C4-2B (cell line): ENCODE data around the gene PKD1L1.

ENCODE experiments used
- H3K27ac ChIP-seq: fragments of 450-650 bp; 2 replicates; pipeline ENCODE4 v1.5.1; 2017
- CTCF ChIP-seq: fragments of 450-650 bp; conservative IDR thresholded peaks from 2 replicates; pipeline ENCODE4 v1.5.1; 2017; ENCODE audit warnings: mild to moderate bottlenecking
- ZFX ChIP-seq: fragments of 450-650 bp; IDR thresholded peaks from 2 replicates; pipeline ENCODE4 v1.6.1; 2017

PKD1L1 gene

GRCh38 chr7:47735431-47736345 is 212.6 kb downstream of the PKD1L1 start:
- H3K27ac ChIP-seq, result no peak overlapping the region
- TF ChIP-seq CTCF (no peak), ZFX (no peak)

GRCh38 chr7:47734949-47735291 is 213.3 kb downstream of the PKD1L1 start:
- H3K27ac ChIP-seq, result no peak overlapping the region
- TF ChIP-seq CTCF (no peak), ZFX (no peak)

GRCh38 chr7:47734287-47734948 is 213.8 kb downstream of the PKD1L1 start:
- H3K27ac ChIP-seq, result no peak overlapping the region
- TF ChIP-seq ZFX, result no peak
- no peak for TF ChIP-seq CTCF

GRCh38 chr7:47730142-47730541 is 218.1 kb downstream of the PKD1L1 start:
- TF ChIP-seq CTCF (no peak), ZFX (no peak)
- H3K27ac ChIP-seq, result no peak overlapping the region

- TF ChIP-seq ZFX, result no peak
- no peak for TF ChIP-seq CTCF
- H3K27ac ChIP-seq, result no peak overlapping the region
Measured at GRCh38 chr7:47726047-47726726, 222.1 kb downstream of the PKD1L1 start.

- no peak overlapping the region for H3K27ac ChIP-seq
- no peak for TF ChIP-seq ZFX
- no peak for TF ChIP-seq CTCF
Measured at GRCh38 chr7:47725031-47725780, 223.1 kb downstream of the PKD1L1 start.
